HEK293T (cell line): ENCODE results near the gene UBE2QL1.

Experiments
- CTCF ChIA-PET: fragments of 350-600 bp; formaldehyde crosslinking; extraction: SDS; loops from one replicate; lab custom pipeline; 2021; ENCODE audit warnings: antibody characterized with exemption, inconsistent platforms; lab: Yijun Ruan, JAX
- POLR2A ChIA-PET: fragments of 350-600 bp; formaldehyde crosslinking; extraction: SDS; loops from one replicate; lab custom pipeline; 2020; ENCODE audit warnings: antibody characterized with exemption, inconsistent platforms; lab: Yijun Ruan, JAX
- DNase-seq: peaks from one replicate; pipeline ENCODE4 v3.0.0; 2012; ENCODE audit warnings: mixed read lengths; ENCODE audit errors: extremely low spot score
- ARNT ChIP-seq: fragments of 450-650 bp; IDR thresholded peaks from 2 replicates; pipeline ENCODE4 v1.6.1; 2017; ENCODE audit warnings: mild to moderate bottlenecking
- BHLHE40 ChIP-seq: fragments of 450-650 bp; IDR thresholded peaks from 2 replicates; pipeline ENCODE4 v1.6.1; 2016; ENCODE audit warnings: mild to moderate bottlenecking, moderate library complexity, borderline replicate concordance
- CTBP1 ChIP-seq: fragments of 450-650 bp; IDR thresholded peaks from 2 replicates; pipeline ENCODE4 v1.6.1; 2016; ENCODE audit warnings: borderline replicate concordance
- ELF4 ChIP-seq: fragments of 450-650 bp; IDR thresholded peaks from 2 replicates; pipeline ENCODE4 v1.6.1; 2017; ENCODE audit warnings: antibody characterized with exemption
- FOXA1 ChIP-seq: fragments of 450-650 bp; IDR thresholded peaks from 2 replicates; pipeline ENCODE4 v1.6.1; 2016; ENCODE audit warnings: mild to moderate bottlenecking
- FOXK2 ChIP-seq: fragments of 450-650 bp; IDR thresholded peaks from 2 replicates; pipeline ENCODE4 v1.6.1; 2016; ENCODE audit warnings: mild to moderate bottlenecking
- FOXM1 ChIP-seq: fragments of 450-650 bp; IDR thresholded peaks from 2 replicates; pipeline ENCODE4 v1.6.1; 2017; ENCODE audit warnings: mild to moderate bottlenecking, borderline replicate concordance
- HDGF ChIP-seq: fragments of 450-650 bp; IDR thresholded peaks from 2 replicates; pipeline ENCODE4 v1.6.1; 2017; ENCODE audit warnings: antibody characterized with exemption, borderline replicate concordance
- L3MBTL2 ChIP-seq: fragments of 450-650 bp; conservative IDR thresholded peaks from 2 replicates; pipeline ENCODE4 v1.6.1; 2016; ENCODE audit warnings: mild to moderate bottlenecking
- LEF1 ChIP-seq: fragments of 450-650 bp; IDR thresholded peaks from 2 replicates; pipeline ENCODE4 v1.6.1; 2017; ENCODE audit warnings: mild to moderate bottlenecking, borderline replicate concordance
- NFRKB ChIP-seq: fragments of 450-650 bp; IDR thresholded peaks from 2 replicates; pipeline ENCODE4 v1.6.1; 2016; ENCODE audit warnings: mild to moderate bottlenecking, moderate library complexity
- SP1 ChIP-seq: fragments of 450-650 bp; IDR thresholded peaks from 2 replicates; pipeline ENCODE4 v1.6.1; 2017
- SUZ12 ChIP-seq: fragments of 450-650 bp; IDR thresholded peaks from 2 replicates; pipeline ENCODE4 v1.6.1; 2016; ENCODE audit warnings: mild to moderate bottlenecking
- TARDBP ChIP-seq: fragments of 450-650 bp; IDR thresholded peaks from 2 replicates; pipeline ENCODE4 v1.6.1; 2016
- ZNF384 ChIP-seq: fragments of 450-650 bp; IDR thresholded peaks from 2 replicates; pipeline ENCODE4 v1.6.1; 2016
- TF ChIP-seq, protein P1 (sequence below): fragments of 450-650 bp; IDR thresholded peaks from 2 replicates; pipeline ENCODE4 v1.6.1; 2016

Gene UBE2QL1

DNA sequence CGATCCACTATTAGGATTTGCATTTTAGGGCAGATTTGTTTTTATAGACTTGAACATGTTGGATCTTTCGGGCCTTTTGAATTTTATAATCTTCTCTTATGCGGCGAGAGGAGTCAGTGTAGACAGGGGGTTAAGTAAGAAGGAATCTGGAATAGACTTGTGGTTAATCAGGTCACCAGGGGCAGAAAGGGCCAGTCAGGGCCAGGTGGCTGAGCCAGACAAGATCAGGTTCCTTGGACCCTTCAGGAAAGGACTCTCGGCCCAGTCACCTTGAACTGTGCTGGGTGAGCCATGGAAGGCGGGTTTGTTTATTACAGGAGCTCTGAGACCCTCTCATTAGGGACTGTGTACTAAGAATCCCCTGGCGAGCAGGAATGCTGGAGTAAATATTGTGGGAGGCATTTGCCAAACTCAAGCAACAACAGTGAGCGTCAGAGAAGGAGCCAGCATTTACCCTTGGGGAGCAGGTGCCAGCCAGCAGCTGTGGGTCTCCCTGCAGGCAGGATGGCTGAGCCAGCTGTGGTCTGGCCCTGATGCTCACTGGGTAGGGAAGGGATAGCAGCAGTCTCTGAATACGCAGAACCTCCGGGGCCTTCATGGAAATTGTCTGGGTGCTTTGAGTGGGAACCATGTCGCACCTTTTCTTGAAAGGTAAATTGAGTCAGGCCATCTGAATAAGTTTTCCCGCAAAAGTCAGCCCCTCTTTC, 79.2 kb downstream of the UBE2QL1 start:
- DNase-seq: no peak
- CTCF ChIA-PET: no interaction called here
- TF ChIP-seq CTBP1 (no peak), SP1 (no peak), FOXA1 (no peak), TARDBP (no peak), NFRKB (no peak), SUZ12 (no peak), ARNT (no peak), ZNF384 (no peak), L3MBTL2 (no peak), FOXM1 (no peak), HDGF (no peak), BHLHE40 (no peak), ELF4 (no peak), LEF1 (no peak), FOXK2 (no peak)
- TF ChIP-seq, protein P1, sequence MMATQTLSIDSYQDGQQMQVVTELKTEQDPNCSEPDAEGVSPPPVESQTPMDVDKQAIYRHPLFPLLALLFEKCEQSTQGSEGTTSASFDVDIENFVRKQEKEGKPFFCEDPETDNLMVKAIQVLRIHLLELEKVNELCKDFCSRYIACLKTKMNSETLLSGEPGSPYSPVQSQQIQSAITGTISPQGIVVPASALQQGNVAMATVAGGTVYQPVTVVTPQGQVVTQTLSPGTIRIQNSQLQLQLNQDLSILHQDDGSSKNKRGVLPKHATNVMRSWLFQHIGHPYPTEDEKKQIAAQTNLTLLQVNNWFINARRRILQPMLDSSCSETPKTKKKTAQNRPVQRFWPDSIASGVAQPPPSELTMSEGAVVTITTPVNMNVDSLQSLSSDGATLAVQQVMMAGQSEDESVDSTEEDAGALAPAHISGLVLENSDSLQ: no peak
- POLR2A ChIA-PET: no interaction called here

DNA sequence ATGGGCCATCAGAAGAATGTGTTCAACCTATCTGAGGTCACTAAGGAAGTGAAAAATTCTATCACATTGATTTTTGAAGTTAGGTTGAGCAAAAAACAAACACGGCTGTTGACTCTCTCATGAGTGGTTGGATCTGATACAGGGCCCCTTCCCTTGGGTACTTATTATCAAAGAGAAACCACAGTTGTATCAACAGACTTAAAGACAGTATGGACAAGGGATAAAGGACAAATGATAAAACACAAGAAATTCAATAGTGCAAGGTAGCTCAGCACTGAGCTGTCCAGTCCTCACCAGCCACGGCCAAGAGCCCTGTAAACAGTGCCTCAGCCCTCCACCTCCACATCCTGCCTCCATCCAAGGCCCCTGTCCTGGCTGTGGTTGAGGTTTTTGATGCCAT, 86.9 kb downstream of the UBE2QL1 start:
- POLR2A ChIA-PET: no interaction called here
- TF ChIP-seq BHLHE40 (no peak), SP1 (no peak), ELF4 (no peak), FOXA1 (no peak), FOXM1 (no peak)
- TF ChIP-seq, protein P1: no peak
- DNase-seq: no peak
- CTCF ChIA-PET: no interaction called here

DNA sequence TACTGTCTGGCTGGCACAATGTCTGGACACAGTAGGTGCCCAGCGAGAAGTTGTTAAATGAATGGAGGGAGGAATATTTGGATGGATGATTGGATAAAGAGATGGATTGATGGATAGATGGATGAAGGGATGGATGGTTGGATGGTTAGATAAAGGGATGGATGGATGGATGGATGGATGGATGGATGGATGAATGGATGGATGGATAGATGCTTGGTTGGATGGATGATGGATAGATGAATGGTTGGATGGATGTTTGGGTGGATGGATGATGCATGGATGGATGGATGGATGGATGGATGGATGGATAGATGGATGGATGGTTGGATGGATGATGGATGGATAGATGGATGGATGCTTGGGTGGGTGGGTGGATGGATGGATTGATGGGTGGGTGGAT, 90.4 kb downstream of the UBE2QL1 start:
- no peak for TF ChIP-seq LEF1
- TF ChIP-seq FOXM1: no peak
- no peak for TF ChIP-seq ELF4
- TF ChIP-seq SUZ12: no peak
- TF ChIP-seq, protein P1: no peak
- TF ChIP-seq ARNT: no peak
- TF ChIP-seq NFRKB: no peak
- TF ChIP-seq ZNF384: no peak
- no peak for TF ChIP-seq FOXA1
- TF ChIP-seq L3MBTL2: no peak
- no peak for TF ChIP-seq BHLHE40
- no peak for TF ChIP-seq TARDBP
- no peak for TF ChIP-seq SP1
- no peak for TF ChIP-seq FOXK2
- TF ChIP-seq CTBP1: no peak
- no peak for TF ChIP-seq HDGF
- ChIA-PET POLR2A (no interaction called here), CTCF (no interaction called here)
- DNase-seq: no peak

DNA sequence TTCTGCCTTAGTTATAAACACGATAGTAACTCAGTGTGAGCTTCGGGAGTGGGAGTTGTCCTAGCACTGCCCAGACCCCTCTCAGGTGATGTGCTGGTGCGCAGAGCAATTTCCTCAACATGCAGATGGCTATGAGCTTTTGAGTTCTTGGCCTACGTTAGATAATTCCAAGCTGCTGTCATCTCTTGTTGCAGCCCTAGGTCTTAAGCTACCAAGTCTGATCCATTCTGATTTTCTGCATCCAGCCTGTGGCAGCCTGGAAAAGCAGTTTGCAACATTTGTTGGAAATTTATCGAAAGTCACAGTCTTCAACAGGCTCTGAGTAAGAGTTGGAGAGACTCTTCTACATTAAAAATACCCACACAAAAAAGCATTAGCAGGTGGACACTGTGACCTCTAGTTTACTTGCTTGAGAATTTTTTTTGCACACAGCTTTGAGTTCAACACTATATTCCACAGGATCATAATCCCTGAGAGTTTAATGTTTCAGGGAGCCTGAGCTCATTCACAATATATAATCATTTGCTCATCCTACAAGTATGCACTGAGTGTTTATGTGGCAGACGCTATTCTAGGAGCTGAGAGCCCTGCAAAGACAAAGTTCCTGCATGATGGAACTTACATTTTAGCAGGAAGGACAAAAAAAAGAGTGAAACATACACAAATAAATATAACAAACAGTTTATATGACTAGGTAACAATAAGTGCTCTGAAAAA, 91.6 kb downstream of the UBE2QL1 start:
- POLR2A ChIA-PET: no interaction called here
- no peak for DNase-seq
- TF ChIP-seq BHLHE40 (no peak), CTBP1 (no peak), NFRKB (no peak), FOXA1 (no peak), SUZ12 (no peak), ELF4 (no peak), L3MBTL2 (no peak), TARDBP (no peak), SP1 (no peak), LEF1 (no peak), ZNF384 (no peak), FOXM1 (no peak), FOXK2 (no peak), HDGF (no peak), ARNT (no peak)
- TF ChIP-seq, protein P1: no peak
- CTCF ChIA-PET: no interaction called here

DNA sequence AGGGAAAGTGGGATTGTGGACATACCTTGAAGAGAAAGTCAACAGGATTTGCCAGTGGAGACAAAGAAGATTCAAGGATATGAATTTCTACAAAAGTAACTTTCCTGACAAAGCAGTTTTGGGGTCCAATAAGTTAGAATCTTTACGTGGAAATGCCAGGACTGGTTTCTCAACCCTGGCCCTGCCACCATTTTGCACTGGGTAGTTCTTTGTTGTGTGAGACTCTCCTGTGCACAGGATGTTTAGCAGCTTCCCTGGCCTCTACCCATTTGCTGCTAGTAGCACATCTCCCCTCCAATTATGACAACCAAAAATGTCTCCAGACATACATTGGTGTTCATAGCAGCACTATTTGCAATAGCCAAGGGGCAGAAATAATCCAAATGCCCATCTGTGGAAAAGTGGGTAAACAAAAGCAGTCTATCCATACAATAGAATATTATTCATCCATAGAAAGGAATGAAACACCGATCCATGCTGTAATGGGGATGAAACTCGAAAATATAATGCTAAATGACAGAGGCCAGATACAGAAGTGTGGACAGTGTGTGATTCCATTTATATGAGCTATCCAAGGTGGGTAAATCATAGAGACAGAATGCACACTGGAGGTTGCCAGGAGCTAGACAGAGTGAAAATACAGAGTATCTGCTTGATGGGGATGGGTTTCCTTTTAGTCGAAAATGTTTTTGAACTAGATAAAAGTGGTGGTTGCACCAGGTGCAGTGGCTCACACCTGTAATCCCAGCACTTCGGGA, 92.8 kb downstream of the UBE2QL1 start:
- DNase-seq: no peak
- CTCF ChIA-PET: no interaction called here
- POLR2A ChIA-PET: no interaction called here
- no peak for TF ChIP-seq ELF4
